CD4-positive, alpha-beta memory T cell (primary cell): ENCODE data around the gene ENSA. TPM values are rescaled to one million over a fixed set of nuclear protein-coding genes. Genes with fewer than 3 reads are reported as not detected.
"Not testable (repeated sequence)": the region's sequence is repeated elsewhere in the genome, so short reads cannot be mapped to it uniquely, and the experiment has no call there.

Source experiments
- CTCF ChIA-PET: fragments of 350-600 bp; sonication (Branson Sonifier 250); formaldehyde crosslinking; loops from one replicate; lab custom pipeline; 2021; ENCODE audit warnings: inconsistent platforms; ENCODE audit not compliant: partially characterized antibody; lab: Charles Lee
- POLR2A ChIA-PET: fragments of 350-600 bp; sonication (Branson Sonifier 250); formaldehyde crosslinking; loops from one replicate; lab custom pipeline; 2021; ENCODE audit not compliant: partially characterized antibody; lab: Charles Lee
- DNase-seq, 5 donors: peaks; one replicate each; pipeline versions ENCODE4 v3.0.0 to v3.0.0-alpha.2; 2020 to 2022; ENCODE audit warnings: mixed read lengths in 1 of 5
- H3K27ac ChIP-seq: one replicate; pipeline ENCODE4 v1.7.0; 2013; ENCODE audit warnings: low read depth, low read length
- H3K27me3 ChIP-seq: 2 replicates; pipeline ENCODE4 v1.7.0; 2013; ENCODE audit warnings: mild to moderate bottlenecking, low read length, moderate library complexity; ENCODE audit not compliant: insufficient read depth
- H3K36me3 ChIP-seq: 2 replicates; pipeline ENCODE4 v1.7.0; 2013; ENCODE audit warnings: mild to moderate bottlenecking, low read length, moderate library complexity; ENCODE audit not compliant: insufficient read depth
- H3K4me1 ChIP-seq: 2 replicates; pipeline ENCODE4 v1.7.0; 2013; ENCODE audit warnings: mild to moderate bottlenecking, low read length, moderate library complexity; ENCODE audit not compliant: insufficient read depth
- H3K4me3 ChIP-seq, 2 donors: one replicate each; pipeline ENCODE4 v1.7.0; 2013; ENCODE audit warnings: low read length in 2 of 2, mild to moderate bottlenecking in 1 of 2
- H3K9me3 ChIP-seq, 2 donors: one replicate each; pipeline ENCODE4 v1.7.0; 2013; ENCODE audit warnings: low read length in 2 of 2, control low read depth in 1 of 2; ENCODE audit not compliant: control insufficient read depth in 1 of 2
- H3K27ac Mint-ChIP-seq, 7 donors: one replicate each; pipeline ENCODE4 v1.8.0; 2020 to 2021; ENCODE audit warnings: mixed read lengths in 7 of 7, mild to moderate bottlenecking in 6 of 7, inconsistent platforms in 3 of 7, moderate library complexity in 3 of 7
- H3K27me3 Mint-ChIP-seq, 2 donors: one replicate each; pipeline ENCODE4 v1.8.0; 2020 to 2021; ENCODE audit warnings: mixed read lengths in 2 of 2
- H3K36me3 Mint-ChIP-seq, 2 donors: one replicate each; pipeline ENCODE4 v1.8.0; 2020 to 2021; ENCODE audit warnings: mixed read lengths in 2 of 2, inconsistent platforms in 1 of 2, mild to moderate bottlenecking in 1 of 2
- H3K4me1 Mint-ChIP-seq, 4 donors: one replicate each; pipeline ENCODE4 v1.8.0; 2020 to 2021; ENCODE audit warnings: mixed read lengths in 4 of 4, mild to moderate bottlenecking in 1 of 4
- H3K4me3 Mint-ChIP-seq, 8 donors: one replicate each; pipeline ENCODE4 v1.8.0; 2020 to 2021; ENCODE audit warnings: mixed read lengths in 8 of 8, mild to moderate bottlenecking in 7 of 8, moderate library complexity in 6 of 8, inconsistent platforms in 3 of 8
- H3K9me3 Mint-ChIP-seq, 8 donors: one replicate each; pipeline ENCODE4 v1.8.0; 2020 to 2021; ENCODE audit warnings: mixed read lengths in 8 of 8, mild to moderate bottlenecking in 5 of 8, inconsistent platforms in 3 of 8, moderate library complexity in 1 of 8
- intact Hi-C: fragments of 100-400 bp; cut with micrococcal nuclease; formaldehyde crosslinking; loops from one replicate; pipeline ENCODE4 v1.15.1; 2023
- polyA plus RNA-seq, 2 donors: library from polyadenylated mRNA; unstranded; fragments of 300-500 nt; fragmentation: Illumina TruSeq; gene quantifications; one replicate each; pipeline ENCODE4 v1.2.3, GENCODE V29; 2021
- total RNA-seq, 2 experiments: library from RNA; stranded (reverse); gene quantifications; one replicate each; pipeline ENCODE4 v1.2.3, GENCODE V29; 2021

Gene ENSA
- total and polyA plus RNA-seq, 4 experiments from 2014 or later: 52.4 to 101 (median 77.4) TPM

DNA sequence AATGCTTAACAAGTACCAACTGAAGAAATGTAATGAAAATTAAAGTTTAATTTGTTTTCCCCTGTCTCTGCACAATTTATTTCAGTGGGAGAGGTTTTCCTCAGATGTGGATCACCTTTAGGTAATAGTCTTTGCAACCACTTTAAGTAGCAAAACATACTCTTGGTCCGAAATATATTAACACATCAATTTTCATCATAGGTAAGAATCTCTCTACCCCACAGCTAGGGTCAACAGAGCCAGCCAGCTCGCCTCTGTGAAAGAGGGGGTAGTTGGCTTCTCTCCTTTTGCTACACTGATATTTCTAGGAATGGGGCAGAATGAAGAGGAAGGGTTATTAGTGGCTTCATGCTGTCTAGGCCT, 25.2 kb downstream of the ENSA start:
- intact Hi-C loops: loop anchor here (2.0 kb wide), 1 partner anchor 17 kb away; no protein-coding TSS in a partner anchor
- Mint-ChIP-seq H3K27me3 (no peaks in the 10 kb centered on the region), H3K36me3 (peaks cover 15% of the 10 kb centered on the region in 2 donors), H3K4me3 (no peak overlapping the region), H3K27ac (peak overlapping the region in 4 of 7 donors; percentile 4 to 51 (median 36)), H3K9me3 (no peaks in the 10 kb centered on the region), H3K4me1 (peaks cover 0 to 11% (median 5%) of the 10 kb centered on the region in 4 donors)
- Histone ChIP-seq H3K27ac (no peak overlapping the region), H3K4me3 (no peak overlapping the region), H3K36me3 (no peaks in the 10 kb centered on the region), H3K9me3 (no peaks in the 10 kb centered on the region), H3K4me1 (no peaks in the 10 kb centered on the region), H3K27me3 (no peaks in the 10 kb centered on the region)
- ChIA-PET POLR2A (interaction anchor here (2.1 kb wide), 2 partner anchors 40 to 43 kb away, joined by 6 to 11 read pairs; no protein-coding TSS in a partner anchor), CTCF (no interaction called here)
- no peak for DNase-seq

DNA sequence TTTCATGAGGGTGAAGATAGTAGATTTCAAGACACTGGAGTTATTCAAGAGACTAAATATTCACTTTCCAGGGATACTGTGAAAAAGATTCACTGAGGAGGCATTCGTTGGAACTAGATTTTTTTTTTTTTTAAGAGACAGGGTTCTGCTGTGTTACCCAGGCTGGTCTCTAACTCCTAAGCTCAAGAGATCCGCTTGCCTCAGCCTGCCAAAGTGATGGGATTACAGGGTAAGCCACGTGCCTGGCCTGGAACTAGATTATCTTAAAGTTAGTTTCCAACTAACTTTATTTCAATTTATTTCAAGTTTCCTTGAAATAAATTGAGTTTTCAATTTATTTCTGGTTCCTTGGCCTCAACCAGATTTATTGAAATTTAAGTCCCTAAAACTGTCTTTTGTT, 25.7 kb downstream of the ENSA start:
- H3K4me3 ChIP-seq: no peak overlapping the region
- ChIA-PET POLR2A (interaction anchor here (1.0 to 2.1 kb wide), 5 partner anchors 26 to 42 kb away, joined by 3 to 11 read pairs (median 5); partner anchors contain the start of gene ENSA), CTCF (interaction anchor here (0.9 to 1.5 kb wide), 2 partner anchors 17 to 24 kb away, joined by 3 read pairs; partner anchors contain the start of gene MCL1)
- H3K4me1 Mint-ChIP-seq: peaks cover 0 to 11% (median 5%) of the 10 kb centered on the region in 4 donors
- H3K36me3 ChIP-seq: no peaks in the 10 kb centered on the region
- DNase-seq: no peak
- H3K27ac ChIP-seq: no peak overlapping the region
- no peaks in the 10 kb centered on the region for H3K9me3 Mint-ChIP-seq
- H3K27me3 Mint-ChIP-seq: no peaks in the 10 kb centered on the region
- intact Hi-C loops: loop anchor here (2.0 kb wide), 1 partner anchor 17 kb away; no protein-coding TSS in a partner anchor
- H3K27me3 ChIP-seq: no peaks in the 10 kb centered on the region
- no peaks in the 10 kb centered on the region for H3K9me3 ChIP-seq
- no peaks in the 10 kb centered on the region for H3K4me1 ChIP-seq
- H3K4me3 Mint-ChIP-seq: no peak overlapping the region
- H3K27ac Mint-ChIP-seq: peak overlapping the region in 1 of 7 donors; percentile 42
- H3K36me3 Mint-ChIP-seq: peaks cover 14 to 15% of the 10 kb centered on the region in 2 donors

DNA sequence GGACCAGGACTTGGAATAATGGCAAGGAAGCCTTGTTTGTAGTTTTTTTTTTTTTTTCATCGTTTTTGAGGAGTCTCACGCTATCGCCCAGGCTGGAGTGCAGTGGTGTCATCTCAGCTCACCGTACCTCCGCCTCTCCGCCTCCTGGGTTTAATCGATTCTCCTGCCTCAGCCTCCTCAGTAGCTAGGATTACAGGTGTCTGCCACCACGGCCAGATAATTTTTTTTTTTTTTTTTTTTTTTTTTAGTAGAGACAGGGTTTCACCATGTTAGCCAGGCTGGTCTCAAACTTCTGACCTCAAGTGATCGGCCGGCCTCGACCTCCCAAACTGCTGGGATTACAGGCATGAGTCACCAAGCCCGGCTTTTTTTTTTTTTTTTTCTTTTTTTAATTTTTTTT, 27.0 kb downstream of the ENSA start:
- H3K9me3 ChIP-seq, H3K4me3 ChIP-seq, H3K27me3 Mint-ChIP-seq, H3K9me3 Mint-ChIP-seq, DNase-seq, H3K36me3 ChIP-seq, H3K27me3 ChIP-seq, H3K27ac Mint-ChIP-seq, H3K27ac ChIP-seq, intact Hi-C loops, H3K4me3 Mint-ChIP-seq, H3K4me1 ChIP-seq: not testable (repeated sequence)
- POLR2A ChIA-PET: interaction anchor here (1.6 to 2.1 kb wide), 2 partner anchors 27 to 41 kb away, joined by 5 to 11 read pairs; partner anchors contain the start of gene ENSA
- Mint-ChIP-seq H3K4me1 (peaks cover under 1 to 11% (median 5%) of the 10 kb centered on the region in 4 donors), H3K36me3 (peaks cover 14 to 15% of the 10 kb centered on the region in 2 donors)
- CTCF ChIA-PET: interaction anchor here (0.6 to 1.5 kb wide), 4 partner anchors 15 to 497 kb away, joined by 3 to 4 read pairs (median 4); partner anchors contain the start of gene MCL1

DNA sequence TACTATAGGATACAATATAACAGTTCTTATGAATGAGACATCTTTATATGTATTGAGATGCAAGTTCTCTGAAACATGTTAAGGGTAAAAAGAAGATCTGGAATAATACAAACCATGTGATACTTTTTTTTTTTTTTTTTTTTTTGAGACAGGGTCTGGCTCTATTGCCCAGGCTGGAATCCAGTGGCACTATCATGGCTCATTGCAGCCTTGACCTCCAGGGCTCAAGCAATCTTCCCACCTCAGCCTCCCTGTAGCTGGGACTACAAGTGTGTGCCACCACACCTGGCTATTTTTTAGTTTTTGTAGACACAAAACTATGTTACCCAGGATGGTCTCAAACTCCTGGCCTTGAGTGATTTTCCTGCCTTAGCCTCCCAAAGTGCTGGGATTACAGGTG, 27.9 kb downstream of the ENSA start:
- no peaks in the 10 kb centered on the region for H3K27me3 ChIP-seq
- no peaks in the 10 kb centered on the region for H3K36me3 ChIP-seq
- Mint-ChIP-seq H3K9me3 (no peaks in the 10 kb centered on the region), H3K4me3 (no peak overlapping the region), H3K27me3 (no peaks in the 10 kb centered on the region), H3K27ac (peak overlapping the region in 1 of 7 donors; percentile 42), H3K36me3 (peaks cover 13 to 15% of the 10 kb centered on the region in 2 donors), H3K4me1 (peaks cover 6 to 17% (median 7%) of the 10 kb centered on the region in 4 donors)
- POLR2A ChIA-PET: interaction anchor here (0.6 kb wide), 1 partner anchor 46 kb away, joined by 3 read pairs; no protein-coding TSS in a partner anchor
- no peaks in the 10 kb centered on the region for H3K9me3 ChIP-seq
- no peak overlapping the region for H3K4me3 ChIP-seq
- intact Hi-C loops: no loop called here
- DNase-seq: no peak
- H3K4me1 ChIP-seq: no peaks in the 10 kb centered on the region
- H3K27ac ChIP-seq: no peak overlapping the region
- CTCF ChIA-PET: no interaction called here

DNA sequence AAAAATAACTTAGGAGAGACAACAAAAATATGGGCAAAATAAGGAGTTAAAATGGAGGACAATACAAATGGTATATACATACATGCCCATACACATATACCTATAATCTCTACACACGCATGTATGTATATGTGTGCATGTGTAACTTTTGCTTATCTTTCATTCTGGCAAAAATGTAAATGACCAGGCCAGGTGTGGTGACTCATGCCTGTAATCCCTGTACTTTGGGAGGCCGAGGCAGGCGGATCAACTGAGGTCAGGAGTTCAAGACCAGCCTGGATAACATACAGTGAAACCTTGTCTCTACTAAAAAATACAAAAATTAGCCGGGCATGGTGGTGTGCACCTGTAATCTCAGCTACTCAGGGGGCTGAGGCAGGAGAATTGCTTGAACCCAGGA, 31.1 kb downstream of the ENSA start:
- intact Hi-C loops, H3K9me3 Mint-ChIP-seq, H3K4me3 ChIP-seq, H3K27ac ChIP-seq, H3K9me3 ChIP-seq, H3K27me3 Mint-ChIP-seq, CTCF ChIA-PET, DNase-seq, H3K36me3 ChIP-seq, H3K27ac Mint-ChIP-seq, H3K4me1 ChIP-seq, H3K4me3 Mint-ChIP-seq, H3K27me3 ChIP-seq: not testable (repeated sequence)
- POLR2A ChIA-PET: interaction anchor here (1.0 to 2.4 kb wide), 2 partner anchors 19 to 38 kb away, joined by 3 to 8 read pairs; partner anchors contain the start of gene MCL1
- H3K36me3 Mint-ChIP-seq: peaks cover 9 to 12% of the 10 kb centered on the region in 2 donors
- peaks cover 10 to 14% (median 12%) of the 10 kb centered on the region in 4 donors for H3K4me1 Mint-ChIP-seq

DNA sequence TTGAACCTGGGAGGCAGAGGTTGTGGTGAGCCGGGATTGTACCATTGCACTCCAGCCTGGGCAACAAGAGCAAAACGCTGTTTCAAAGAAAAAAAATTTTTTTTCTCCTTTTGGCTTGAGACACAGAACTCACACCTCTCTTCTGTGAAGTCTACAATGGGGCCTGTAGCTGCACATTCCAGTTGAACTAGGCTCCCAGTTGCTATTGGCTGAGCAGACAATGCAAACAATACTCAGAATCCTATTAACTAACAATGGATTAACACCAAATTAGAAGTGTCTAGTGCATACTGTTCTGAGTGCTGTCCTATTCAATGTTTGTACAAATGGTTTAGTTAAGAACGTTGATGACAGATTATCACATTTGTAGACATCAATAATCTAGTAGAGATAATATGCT, 32.4 kb downstream of the ENSA start:
- Histone ChIP-seq H3K9me3 (no peaks in the 10 kb centered on the region), H3K4me3 (no peak overlapping the region), H3K36me3 (no peaks in the 10 kb centered on the region), H3K4me1 (peaks cover 8% of the 10 kb centered on the region), H3K27me3 (no peaks in the 10 kb centered on the region), H3K27ac (no peak overlapping the region)
- ChIA-PET CTCF (interaction anchor here (1.6 kb wide), 1 partner anchor 36 kb away, joined by 4 read pairs; no protein-coding TSS in a partner anchor), POLR2A (interaction anchor here (0.9 to 2.4 kb wide), 2 partner anchors 19 to 36 kb away, joined by 3 to 8 read pairs; no protein-coding TSS in a partner anchor)
- no peaks in the 10 kb centered on the region for H3K27me3 Mint-ChIP-seq
- DNase-seq: no peak
- H3K4me1 Mint-ChIP-seq: peaks cover 10 to 13% (median 12%) of the 10 kb centered on the region in 4 donors
- peak overlapping the region in 2 of 8 donors; percentile 15 to 31 for H3K4me3 Mint-ChIP-seq
- intact Hi-C loops: no loop called here
- H3K36me3 Mint-ChIP-seq: peaks cover 8 to 12% of the 10 kb centered on the region in 2 donors
- H3K27ac Mint-ChIP-seq: peak overlapping the region; percentile 59 to 95 (median 70)
- no peaks in the 10 kb centered on the region for H3K9me3 Mint-ChIP-seq

DNA sequence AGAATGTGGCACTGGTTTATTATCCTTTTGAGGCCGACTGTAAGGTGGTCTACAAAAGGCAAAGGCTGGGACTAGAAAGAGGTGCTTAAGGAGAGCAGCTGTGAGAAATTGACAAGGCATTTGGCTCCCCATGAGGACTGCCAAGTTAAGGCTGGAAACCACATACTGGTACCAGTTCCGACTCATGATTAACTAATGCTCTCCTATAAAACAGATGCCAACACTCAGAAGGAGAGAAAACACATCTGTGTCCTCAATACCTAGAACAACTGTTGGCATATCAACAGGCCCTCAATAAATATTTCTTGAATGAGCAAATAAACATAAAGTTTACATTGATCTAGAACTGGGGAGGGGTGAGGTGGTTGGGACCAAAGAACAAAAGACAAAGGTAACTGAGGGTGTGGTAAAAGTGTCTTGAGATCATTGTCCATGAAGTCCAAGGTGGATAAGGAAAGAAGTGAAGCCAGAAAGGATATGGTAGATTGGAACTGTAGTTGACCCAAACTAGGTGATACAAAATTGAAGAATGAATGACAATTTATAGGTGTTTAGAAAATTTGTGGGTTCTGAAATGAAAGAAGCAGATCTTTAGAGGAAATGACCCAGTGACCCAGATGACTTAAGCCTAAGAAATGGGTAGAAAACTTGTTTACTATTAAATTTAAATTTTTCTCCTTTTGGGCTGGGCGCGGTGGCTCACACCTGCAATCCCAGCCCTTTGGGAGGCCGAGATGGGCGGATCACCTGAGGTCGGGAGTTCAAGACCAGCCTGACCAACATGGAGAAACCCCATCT, 33.1 kb downstream of the ENSA start:
- intact Hi-C loops: no loop called here
- Mint-ChIP-seq H3K36me3 (peaks cover 8 to 12% of the 10 kb centered on the region in 2 donors), H3K4me3 (peak overlapping the region in 7 of 8 donors; percentile 8 to 63 (median 31)), H3K27me3 (no peaks in the 10 kb centered on the region), H3K4me1 (peaks cover 10 to 13% (median 12%) of the 10 kb centered on the region in 4 donors), H3K9me3 (no peaks in the 10 kb centered on the region), H3K27ac (peak overlapping the region; percentile 62 to 95 (median 79))
- Histone ChIP-seq H3K9me3 (no peaks in the 10 kb centered on the region), H3K4me3 (no peak overlapping the region), H3K36me3 (no peaks in the 10 kb centered on the region), H3K4me1 (peaks cover 8% of the 10 kb centered on the region), H3K27me3 (no peaks in the 10 kb centered on the region), H3K27ac (no peak overlapping the region)
- ChIA-PET POLR2A (interaction anchor here (0.9 to 2.4 kb wide), 2 partner anchors 20 to 36 kb away, joined by 3 to 8 read pairs; no protein-coding TSS in a partner anchor), CTCF (interaction anchor here (1.0 to 1.6 kb wide), 2 partner anchors 35 to 37 kb away, joined by 3 to 4 read pairs; no protein-coding TSS in a partner anchor)
- DNase-seq: peak in 3 of 5 donors; percentile 41 to 48 (median 42)
